GM12878 (cell line): ENCODE results near the gene EIF2B4.

ENCODE experiments used
- CHD4 ChIP-seq: fragments of 200-600 bp; sonication (generic); IDR thresholded peaks from 2 replicates; pipeline ENCODE4 v1.6.1; 2016; ENCODE audit warnings: mild to moderate bottlenecking
- CTCF ChIP-seq, 3 experiments: IDR thresholded peaks in 2 of 3; conservative IDR thresholded peaks in 1 of 3; 2 replicates each; pipeline ENCODE4 v1.5.1; 2011; ENCODE audit warnings: low read depth in 3 of 3, low read length in 3 of 3, mild to moderate bottlenecking in 3 of 3, control low read depth in 2 of 3, moderate library complexity in 2 of 3, inconsistent platforms in 1 of 3, mixed read lengths in 1 of 3; ENCODE audit not compliant: control insufficient read depth in 2 of 3, insufficient read depth in 1 of 3; ENCODE audit errors: extremely low read depth in 1 of 3
- POLR2AphosphoS5 ChIP-seq: IDR thresholded peaks from 2 replicates; pipeline ENCODE4 v1.6.1; 2011; ENCODE audit warnings: mild to moderate bottlenecking, low read length, inconsistent platforms

- TF ChIP-seq CTCF (IDR thresholded peaks at IDR 0.05 in 2 of 3, conservative IDR thresholded peaks at IDR 0.05 in 1 of 3; ENCODE audit: control insufficient read depth in 2 of 3, extremely low read depth in 1 of 3, insufficient read depth in 1 of 3, low read depth in 3 of 3, low read length in 3 of 3) (no peak), CHD4 (no peak), POLR2AphosphoS5 (peak; percentile 83)
These were observed 13.6 kb downstream of the EIF2B4 start, which contains the start of gene GTF3C2 for GRCh38 chr2:27356382-27357181.
